K562 (cell line): ENCODE measurements around the gene MYOT. TPM values are rescaled to one million over a fixed set of nuclear protein-coding genes. Genes with fewer than 3 reads are reported as not detected.

Source experiments
- CTBP1 ChIP-seq: fragments of 450-650 bp; IDR thresholded peaks from 2 replicates; pipeline ENCODE4 v1.6.1; 2016; ENCODE audit warnings: borderline replicate concordance
- DPF2 ChIP-seq: fragments of 450-650 bp; IDR thresholded peaks from 2 replicates; pipeline ENCODE4 v1.6.1; 2016
- HNRNPH1 ChIP-seq: fragments of 200-400 bp; formaldehyde crosslinking; optimal IDR thresholded peaks from 2 replicates; pipeline ENCODE3; 2017; ENCODE audit warnings: low read depth, mild to moderate bottlenecking, low read length, moderate library complexity
- IFI16 ChIP-seq: fragments of 250-450 bp; sonication (Bioruptor Pico); IDR thresholded peaks from 2 replicates; pipeline ENCODE4 v2.1.2; 2022; ENCODE audit warnings: mild to moderate bottlenecking, inconsistent platforms
- JUN ChIP-seq, 2 experiments: sonication (generic) in 1 of 2; formaldehyde crosslinking in 1 of 2; IDR thresholded peaks; 2 replicates each; pipeline versions ENCODE4 v1.6.1 to v1.8.0; 2012 to 2022; ENCODE audit warnings: borderline replicate concordance in 2 of 2, mild to moderate bottlenecking in 2 of 2, improper control_type of control experiment in 1 of 2, low read depth in 1 of 2, low read length in 1 of 2, missing genetic modification reagents in 1 of 2
- JUND ChIP-seq, 2 experiments: IDR thresholded peaks; 2 replicates in 1 of 2; 3 replicates in 1 of 2; pipeline ENCODE4 v1.6.1; 2011; ENCODE audit warnings: borderline replicate concordance in 2 of 2, low read depth in 2 of 2, low read length in 2 of 2, improper control_type of control experiment in 1 of 2, missing biosample characterization in 1 of 2, missing genetic modification characterization in 1 of 2, missing genetic modification reagents in 1 of 2
- RBM22 ChIP-seq: fragments of 200-400 bp; formaldehyde crosslinking; IDR thresholded peaks from 2 replicates; pipeline ENCODE4 v1.6.1; 2018; ENCODE audit warnings: low read length, low read depth; ENCODE audit not compliant: poor library complexity, severe bottlenecking
- RFX5 ChIP-seq: IDR thresholded peaks from 2 replicates; pipeline ENCODE4 v1.6.1; 2011; ENCODE audit warnings: low read depth, mild to moderate bottlenecking, improper control_type of control experiment, low read length
- SP1 ChIP-seq: sonication (generic); formaldehyde crosslinking; IDR thresholded peaks from 2 replicates; pipeline ENCODE4 v1.8.1; 2022; ENCODE audit warnings: mild to moderate bottlenecking, missing genetic modification reagents
- ZNF133 ChIP-seq: fragments of 250-450 bp; sonication (Bioruptor Pico); IDR thresholded peaks from 2 replicates; pipeline ENCODE4 v1.4.0; 2020; ENCODE audit warnings: mild to moderate bottlenecking
- ZNF766 ChIP-seq: fragments of 200-800 bp; sonication (Bioruptor generic); conservative IDR thresholded peaks from 2 replicates; pipeline ENCODE4 v1.6.1; 2016; ENCODE audit warnings: missing genetic modification characterization, missing compliant biosample characterization
- polyA plus RNA-seq, 8 experiments: library from polyadenylated mRNA; depleted of rRNA in 4 of 8; stranded (reverse) in 5 of 8; unstranded in 3 of 8; fragments of >200 nt; fragmentation: Nextera tagmentation in 2 of 8; fragmentation: Illumina TruSeq in 1 of 8; extraction: Ambion mirVana in 2 of 8; extraction: Trizol in 1 of 8; gene quantifications; 2 replicates each; pipeline versions ENCODE4 v1.2.1 to v1.2.3, GENCODE V29; 2011 to 2014; ENCODE audit warnings: inconsistent platforms in 1 of 8, missing spikeins in 1 of 8
- total RNA-seq, 7 experiments: library from RNA; depleted of rRNA in 6 of 7; stranded (reverse); fragments of >200 nt in 6 of 7; fragmentation: Illumina TruSeq in 2 of 7; extraction: Trizol in 2 of 7; gene quantifications; 2 replicates each; pipeline versions ENCODE4 v1.2.1 to v1.2.3, GENCODE V29; 2011 to 2021; ENCODE audit warnings: low replicate concordance in 1 of 7
- TF ChIP-seq, protein P1 (sequence below): sonication (generic); formaldehyde crosslinking; IDR thresholded peaks from 2 replicates; pipeline ENCODE4 v1.8.0; 2023; ENCODE audit warnings: mild to moderate bottlenecking, missing genetic modification reagents
- TF ChIP-seq, protein P2 (sequence below), 2 experiments: fragments of 200-800 bp in 1 of 2; sonication (Bioruptor generic) in 1 of 2; sonication (generic) in 1 of 2; formaldehyde crosslinking in 1 of 2; IDR thresholded peaks in 1 of 2; conservative IDR thresholded peaks in 1 of 2; 2 replicates each; pipeline versions ENCODE4 v1.5.0 to v1.6.1; 2016 to 2020; ENCODE audit warnings: missing compliant biosample characterization in 1 of 2, missing genetic modification characterization in 1 of 2, missing genetic modification reagents in 1 of 2
- TF ChIP-seq, protein P3 (sequence below): fragments of 250-450 bp; sonication (Bioruptor Pico); IDR thresholded peaks from 2 replicates; pipeline ENCODE4 v1.4.0; 2020; ENCODE audit warnings: mild to moderate bottlenecking, moderate library complexity
- TF ChIP-seq, protein P4 (sequence below): fragments of 450-650 bp; formaldehyde crosslinking; IDR thresholded peaks from 2 replicates; pipeline ENCODE4 v1.4.0; 2020; ENCODE audit warnings: mild to moderate bottlenecking, moderate library complexity

Gene MYOT
- total and polyA plus RNA-seq, 9 of the 15 experiments (the other 6 are each of a cell fraction or from before 2014, with no cell fraction given) = 0.24 to 0.38 TPM; not detected in 7

DNA sequence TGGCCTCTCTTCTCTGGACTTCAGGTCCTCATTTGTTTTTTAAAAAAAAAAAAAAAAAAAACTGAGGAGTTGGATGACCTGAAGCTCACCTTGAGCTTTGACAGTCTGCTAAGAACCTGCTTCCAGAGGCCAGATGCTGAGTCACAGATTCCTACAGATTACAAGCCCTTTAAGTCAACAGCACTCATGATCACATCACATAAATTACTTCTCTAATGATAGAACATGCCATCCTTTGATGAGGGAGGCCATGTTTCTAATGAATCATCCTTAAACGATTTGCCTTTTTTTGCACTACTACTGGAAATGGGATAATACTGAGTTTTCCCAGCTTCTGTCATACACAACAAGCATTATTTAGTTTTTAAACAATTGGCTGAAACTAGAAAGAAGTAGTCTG, 34.2 kb upstream of the MYOT start (continued):
- TF ChIP-seq CTBP1 (peak; percentile 54; the same call in 1 of the 2 replicates), ZNF133 (CRISPR knock-in tag) (no peak), HNRNPH1 (no peak), RFX5 (no peak), JUND (IDR thresholded peaks at IDR 0.05; ENCODE audit: borderline replicate concordance, low read depth, low read length) (peak; percentile 85), JUND (tag; IDR thresholded peaks at IDR 0.05; ENCODE audit: borderline replicate concordance, low read depth, low read length) (peak; percentile 91), IFI16 (CRISPR knock-in tag) (no peak), JUN (IDR thresholded peaks at IDR 0.05; ENCODE audit: borderline replicate concordance, low read depth, low read length) (peak; percentile 84), JUN (CRISPR knock-in tag; IDR thresholded peaks at IDR 0.05; ENCODE audit: borderline replicate concordance) (no peak), DPF2 (peak; percentile 71; the same call in 1 of the 2 replicates), SP1 (no peak), ZNF766 (CRISPR knock-in tag) (0 out of 2 replicates have a peak, but pooled peaks have one; percentile 35), RBM22 (no peak)
- TF ChIP-seq, protein P1, sequence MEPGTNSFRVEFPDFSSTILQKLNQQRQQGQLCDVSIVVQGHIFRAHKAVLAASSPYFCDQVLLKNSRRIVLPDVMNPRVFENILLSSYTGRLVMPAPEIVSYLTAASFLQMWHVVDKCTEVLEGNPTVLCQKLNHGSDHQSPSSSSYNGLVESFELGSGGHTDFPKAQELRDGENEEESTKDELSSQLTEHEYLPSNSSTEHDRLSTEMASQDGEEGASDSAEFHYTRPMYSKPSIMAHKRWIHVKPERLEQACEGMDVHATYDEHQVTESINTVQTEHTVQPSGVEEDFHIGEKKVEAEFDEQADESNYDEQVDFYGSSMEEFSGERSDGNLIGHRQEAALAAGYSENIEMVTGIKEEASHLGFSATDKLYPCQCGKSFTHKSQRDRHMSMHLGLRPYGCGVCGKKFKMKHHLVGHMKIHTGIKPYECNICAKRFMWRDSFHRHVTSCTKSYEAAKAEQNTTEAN (CRISPR knock-in tag) = no peak
- TF ChIP-seq, protein P2, sequence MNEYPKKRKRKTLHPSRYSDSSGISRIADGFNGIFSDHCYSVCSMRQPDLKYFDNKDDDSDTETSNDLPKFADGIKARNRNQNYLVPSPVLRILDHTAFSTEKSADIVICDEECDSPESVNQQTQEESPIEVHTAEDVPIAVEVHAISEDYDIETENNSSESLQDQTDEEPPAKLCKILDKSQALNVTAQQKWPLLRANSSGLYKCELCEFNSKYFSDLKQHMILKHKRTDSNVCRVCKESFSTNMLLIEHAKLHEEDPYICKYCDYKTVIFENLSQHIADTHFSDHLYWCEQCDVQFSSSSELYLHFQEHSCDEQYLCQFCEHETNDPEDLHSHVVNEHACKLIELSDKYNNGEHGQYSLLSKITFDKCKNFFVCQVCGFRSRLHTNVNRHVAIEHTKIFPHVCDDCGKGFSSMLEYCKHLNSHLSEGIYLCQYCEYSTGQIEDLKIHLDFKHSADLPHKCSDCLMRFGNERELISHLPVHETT (CRISPR knock-in tag; conservative IDR thresholded peaks at IDR 0.05 in 1 of 2, IDR thresholded peaks at IDR 0.05 in 1 of 2) = no peak
- TF ChIP-seq, protein P3, sequence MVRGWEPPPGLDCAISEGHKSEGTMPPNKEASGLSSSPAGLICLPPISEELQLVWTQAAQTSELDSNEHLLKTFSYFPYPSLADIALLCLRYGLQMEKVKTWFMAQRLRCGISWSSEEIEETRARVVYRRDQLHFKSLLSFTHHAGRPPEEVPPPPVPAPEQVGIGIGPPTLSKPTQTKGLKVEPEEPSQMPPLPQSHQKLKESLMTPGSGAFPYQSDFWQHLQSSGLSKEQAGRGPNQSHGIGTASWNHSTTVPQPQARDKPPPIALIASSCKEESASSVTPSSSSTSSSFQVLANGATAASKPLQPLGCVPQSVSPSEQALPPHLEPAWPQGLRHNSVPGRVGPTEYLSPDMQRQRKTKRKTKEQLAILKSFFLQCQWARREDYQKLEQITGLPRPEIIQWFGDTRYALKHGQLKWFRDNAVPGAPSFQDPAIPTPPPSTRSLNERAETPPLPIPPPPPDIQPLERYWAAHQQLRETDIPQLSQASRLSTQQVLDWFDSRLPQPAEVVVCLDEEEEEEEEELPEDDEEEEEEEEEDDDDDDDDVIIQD (CRISPR knock-in tag) = no peak
- TF ChIP-seq, protein P4, sequence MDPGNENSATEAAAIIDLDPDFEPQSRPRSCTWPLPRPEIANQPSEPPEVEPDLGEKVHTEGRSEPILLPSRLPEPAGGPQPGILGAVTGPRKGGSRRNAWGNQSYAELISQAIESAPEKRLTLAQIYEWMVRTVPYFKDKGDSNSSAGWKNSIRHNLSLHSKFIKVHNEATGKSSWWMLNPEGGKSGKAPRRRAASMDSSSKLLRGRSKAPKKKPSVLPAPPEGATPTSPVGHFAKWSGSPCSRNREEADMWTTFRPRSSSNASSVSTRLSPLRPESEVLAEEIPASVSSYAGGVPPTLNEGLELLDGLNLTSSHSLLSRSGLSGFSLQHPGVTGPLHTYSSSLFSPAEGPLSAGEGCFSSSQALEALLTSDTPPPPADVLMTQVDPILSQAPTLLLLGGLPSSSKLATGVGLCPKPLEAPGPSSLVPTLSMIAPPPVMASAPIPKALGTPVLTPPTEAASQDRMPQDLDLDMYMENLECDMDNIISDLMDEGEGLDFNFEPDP (CRISPR knock-in tag) = no peak
